MM.1S (cell line): ENCODE results near the gene REEP1.

Source experiments
- CTCF ChIP-seq: fragments of 300-600 bp; sonication (generic); IDR thresholded peaks from 2 replicates; pipeline ENCODE4 v1.5.1; 2016; ENCODE audit warnings: antibody characterized with exemption, low read length, mixed read lengths
- EZH2 ChIP-seq: fragments of 300-600 bp; sonication (generic); optimal IDR thresholded peaks from 2 replicates; pipeline ENCODE3; 2017; ENCODE audit warnings: low read depth, mild to moderate bottlenecking, antibody characterized with exemption, low read length, mixed read lengths
- EZH2phosphoT487 ChIP-seq: fragments of 300-600 bp; sonication (generic); IDR thresholded peaks from 2 replicates; pipeline ENCODE4 v1.6.1; 2018; ENCODE audit warnings: antibody characterized with exemption, low read length

DNA sequence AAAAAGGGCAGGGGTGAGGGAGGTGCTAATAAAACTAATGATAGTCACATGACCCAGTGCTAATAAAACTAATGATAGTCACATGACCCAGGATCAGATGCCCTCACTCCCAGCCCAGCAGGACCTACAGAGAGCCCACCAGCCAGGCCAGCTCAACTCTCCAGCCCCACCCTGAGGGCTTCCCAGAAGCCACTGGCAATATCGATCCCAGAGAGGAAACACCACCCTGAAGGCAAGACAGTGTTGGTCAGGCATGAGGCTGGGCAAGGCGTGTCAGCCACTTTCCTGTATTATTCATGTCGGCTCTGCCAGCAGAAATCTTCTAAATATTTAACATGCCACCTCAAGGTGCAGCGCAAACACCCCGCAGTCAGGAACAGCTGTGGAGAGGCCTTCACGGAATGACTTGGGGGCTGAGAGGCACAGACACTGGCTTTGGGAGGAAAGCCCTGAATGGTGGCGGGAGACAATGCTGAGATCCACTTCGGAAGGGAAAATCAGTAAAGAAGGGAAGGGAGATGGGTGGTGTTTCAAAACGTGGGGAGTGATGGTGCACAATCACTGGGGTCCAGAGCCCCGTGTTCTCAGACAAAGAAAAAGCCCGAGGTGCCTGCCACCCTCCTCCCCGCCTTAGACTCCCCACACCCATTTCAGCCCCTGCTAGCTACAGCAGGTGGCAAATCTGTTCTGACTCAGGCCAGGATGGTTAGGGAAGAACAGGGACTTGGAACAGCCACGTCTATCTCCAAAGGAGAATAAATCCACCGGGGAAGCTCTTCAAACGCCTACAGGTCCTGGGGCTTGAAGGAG lies 1.4 kb downstream of the REEP1 start:
- TF ChIP-seq CTCF: no peak
- no peak for TF ChIP-seq EZH2
- TF ChIP-seq EZH2phosphoT487: no peak
